HepG2 (cell line): Measurements from ENCODE around the gene RPS28. TPM values are rescaled to one million over a fixed set of nuclear protein-coding genes. Genes with fewer than 3 reads are reported as not detected.

Experiments
- CBX5 ChIP-seq: sonication (generic); formaldehyde crosslinking; IDR thresholded peaks from 2 replicates; pipeline ENCODE4 v1.4.0; 2020; ENCODE audit warnings: missing genetic modification reagents, borderline replicate concordance
- FOXA3 ChIP-seq: IDR thresholded peaks from 2 replicates; pipeline ENCODE4 v1.6.1; 2016; ENCODE audit warnings: missing genetic modification reagents, missing compliant biosample characterization
- MXD3 ChIP-seq: IDR thresholded peaks from 2 replicates; pipeline ENCODE4 v1.6.1; 2016; ENCODE audit warnings: mild to moderate bottlenecking, missing biosample characterization, missing genetic modification reagents
- SNRNP70 ChIP-seq: fragments of 200-400 bp; formaldehyde crosslinking; IDR thresholded peaks from 2 replicates; pipeline ENCODE4 v1.6.1; 2017; ENCODE audit warnings: mild to moderate bottlenecking, low read depth, low read length, moderate library complexity
- TBX2 ChIP-seq: sonication (generic); formaldehyde crosslinking; IDR thresholded peaks from 2 replicates; pipeline ENCODE4 v1.5.0; 2020; ENCODE audit warnings: missing genetic modification reagents, mild to moderate bottlenecking, borderline replicate concordance
- ZNF24 ChIP-seq: fragments of 450-650 bp; IDR thresholded peaks from 2 replicates; pipeline ENCODE4 v1.6.1; 2017; ENCODE audit warnings: antibody characterized with exemption, mild to moderate bottlenecking
- ZNF549 ChIP-seq: sonication (generic); formaldehyde crosslinking; IDR thresholded peaks from 2 replicates; pipeline ENCODE4 v1.5.0; 2020; ENCODE audit warnings: missing genetic modification reagents
- ZNF800 ChIP-seq: sonication (generic); formaldehyde crosslinking; IDR thresholded peaks from 2 replicates; pipeline ENCODE4 v1.4.0; 2020; ENCODE audit warnings: missing genetic modification reagents
- polyA plus RNA-seq, 8 experiments: library from polyadenylated mRNA; depleted of rRNA in 3 of 8; stranded (reverse) in 7 of 8; unstranded in 1 of 8; fragments of >200 nt; fragmentation: Illumina TruSeq in 4 of 8; extraction: Trizol in 4 of 8; gene quantifications; 2 replicates each; pipeline versions ENCODE4 v1.2.1 to v1.2.3, GENCODE V29; 2011 to 2016; ENCODE audit warnings: low read depth in 4 of 8, missing spikeins in 1 of 8, mixed read lengths in 1 of 8; ENCODE audit not compliant: insufficient read depth in 1 of 8
- total RNA-seq, 5 experiments: library from RNA; depleted of rRNA; stranded (reverse); fragments of >200 nt; fragmentation: Illumina TruSeq; extraction: Trizol; gene quantifications; 2 replicates each; pipeline ENCODE4 v1.2.3, GENCODE V29; 2016; ENCODE audit warnings: low read depth in 1 of 5
- TF ChIP-seq, protein P1 (sequence below), 2 experiments: sonication (generic) in 1 of 2; formaldehyde crosslinking in 1 of 2; IDR thresholded peaks; 2 replicates each; pipeline versions ENCODE4 v1.4.0 to v1.6.1; 2016 to 2020; ENCODE audit warnings: borderline replicate concordance in 1 of 2, low read depth in 1 of 2, mild to moderate bottlenecking in 1 of 2, missing genetic modification reagents in 1 of 2
- TF ChIP-seq, protein P2 (sequence below): sonication (generic); formaldehyde crosslinking; IDR thresholded peaks from 2 replicates; pipeline ENCODE4 v1.4.0; 2020; ENCODE audit warnings: missing genetic modification reagents
- TF ChIP-seq, protein P3 (sequence below): sonication (generic); formaldehyde crosslinking; IDR thresholded peaks from 2 replicates; pipeline ENCODE4 v1.5.0; 2020; ENCODE audit warnings: mild to moderate bottlenecking, missing genetic modification reagents
- TF ChIP-seq, protein P4 (sequence below): fragments of 450-650 bp; IDR thresholded peaks from 2 replicates; pipeline ENCODE4 v1.6.1; 2017; ENCODE audit warnings: mild to moderate bottlenecking
- TF ChIP-seq, protein P5 (sequence below): sonication (generic); formaldehyde crosslinking; conservative IDR thresholded peaks from 2 replicates; pipeline ENCODE4 v1.4.0; 2020; ENCODE audit warnings: missing genetic modification reagents

The RPS28 gene
- total and polyA plus RNA-seq, 2 of the 13 experiments (the other 11 are each of a cell fraction or from before 2014, with no cell fraction given) = 281 to 545 TPM

DNA sequence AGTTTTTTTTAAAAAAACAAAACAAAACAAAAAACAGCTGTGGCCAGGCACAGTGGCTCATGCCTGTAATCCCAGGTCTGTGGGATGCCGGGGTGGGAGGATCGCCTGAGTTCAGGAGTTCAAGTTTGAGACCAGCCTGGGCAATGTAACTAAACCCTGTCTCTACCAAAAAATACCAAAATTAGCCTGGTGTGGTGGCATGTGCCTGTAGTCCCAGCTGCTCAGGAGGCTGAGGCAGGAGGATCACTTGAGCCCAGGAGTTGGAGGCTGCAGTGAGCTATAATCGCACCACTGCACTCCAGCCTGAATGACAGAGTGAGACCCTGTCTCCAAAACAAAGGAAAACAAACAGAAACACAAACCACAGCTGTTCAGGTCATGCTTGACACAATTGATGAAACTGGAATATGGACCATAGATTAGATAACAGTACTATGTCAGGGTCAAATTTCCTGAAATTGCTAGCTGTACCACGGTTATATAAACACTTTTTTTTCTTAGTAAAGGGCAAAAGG is 35.8 kb downstream of the RPS28 start (continued):
- TF ChIP-seq CBX5 (CRISPR knock-in tag) = peak; percentile 67; the same call in 1 of the 2 replicates
- peak; percentile 81 for TF ChIP-seq ZNF24
- peak; percentile 91 for TF ChIP-seq FOXA3 (CRISPR knock-in tag)
- TF ChIP-seq, protein P1, sequence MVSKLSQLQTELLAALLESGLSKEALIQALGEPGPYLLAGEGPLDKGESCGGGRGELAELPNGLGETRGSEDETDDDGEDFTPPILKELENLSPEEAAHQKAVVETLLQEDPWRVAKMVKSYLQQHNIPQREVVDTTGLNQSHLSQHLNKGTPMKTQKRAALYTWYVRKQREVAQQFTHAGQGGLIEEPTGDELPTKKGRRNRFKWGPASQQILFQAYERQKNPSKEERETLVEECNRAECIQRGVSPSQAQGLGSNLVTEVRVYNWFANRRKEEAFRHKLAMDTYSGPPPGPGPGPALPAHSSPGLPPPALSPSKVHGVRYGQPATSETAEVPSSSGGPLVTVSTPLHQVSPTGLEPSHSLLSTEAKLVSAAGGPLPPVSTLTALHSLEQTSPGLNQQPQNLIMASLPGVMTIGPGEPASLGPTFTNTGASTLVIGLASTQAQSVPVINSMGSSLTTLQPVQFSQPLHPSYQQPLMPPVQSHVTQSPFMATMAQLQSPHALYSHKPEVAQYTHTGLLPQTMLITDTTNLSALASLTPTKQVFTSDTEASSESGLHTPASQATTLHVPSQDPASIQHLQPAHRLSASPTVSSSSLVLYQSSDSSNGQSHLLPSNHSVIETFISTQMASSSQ (IDR thresholded peaks at IDR 0.05; ENCODE audit: low read depth) = peak; percentile 46; the same call in 1 of the 2 replicates
- TF ChIP-seq, protein P1 (CRISPR knock-in tag; IDR thresholded peaks at IDR 0.05; ENCODE audit: borderline replicate concordance) = peak; percentile 65; the same call in 1 of the 2 replicates
- TF ChIP-seq TBX2 (CRISPR knock-in tag) = peak; percentile 96
- TF ChIP-seq MXD3 (CRISPR knock-in tag) = no peak
- TF ChIP-seq, protein P2, sequence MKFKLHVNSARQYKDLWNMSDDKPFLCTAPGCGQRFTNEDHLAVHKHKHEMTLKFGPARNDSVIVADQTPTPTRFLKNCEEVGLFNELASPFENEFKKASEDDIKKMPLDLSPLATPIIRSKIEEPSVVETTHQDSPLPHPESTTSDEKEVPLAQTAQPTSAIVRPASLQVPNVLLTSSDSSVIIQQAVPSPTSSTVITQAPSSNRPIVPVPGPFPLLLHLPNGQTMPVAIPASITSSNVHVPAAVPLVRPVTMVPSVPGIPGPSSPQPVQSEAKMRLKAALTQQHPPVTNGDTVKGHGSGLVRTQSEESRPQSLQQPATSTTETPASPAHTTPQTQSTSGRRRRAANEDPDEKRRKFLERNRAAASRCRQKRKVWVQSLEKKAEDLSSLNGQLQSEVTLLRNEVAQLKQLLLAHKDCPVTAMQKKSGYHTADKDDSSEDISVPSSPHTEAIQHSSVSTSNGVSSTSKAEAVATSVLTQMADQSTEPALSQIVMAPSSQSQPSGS (CRISPR knock-in tag) = peak; percentile 81
- TF ChIP-seq, protein P3, sequence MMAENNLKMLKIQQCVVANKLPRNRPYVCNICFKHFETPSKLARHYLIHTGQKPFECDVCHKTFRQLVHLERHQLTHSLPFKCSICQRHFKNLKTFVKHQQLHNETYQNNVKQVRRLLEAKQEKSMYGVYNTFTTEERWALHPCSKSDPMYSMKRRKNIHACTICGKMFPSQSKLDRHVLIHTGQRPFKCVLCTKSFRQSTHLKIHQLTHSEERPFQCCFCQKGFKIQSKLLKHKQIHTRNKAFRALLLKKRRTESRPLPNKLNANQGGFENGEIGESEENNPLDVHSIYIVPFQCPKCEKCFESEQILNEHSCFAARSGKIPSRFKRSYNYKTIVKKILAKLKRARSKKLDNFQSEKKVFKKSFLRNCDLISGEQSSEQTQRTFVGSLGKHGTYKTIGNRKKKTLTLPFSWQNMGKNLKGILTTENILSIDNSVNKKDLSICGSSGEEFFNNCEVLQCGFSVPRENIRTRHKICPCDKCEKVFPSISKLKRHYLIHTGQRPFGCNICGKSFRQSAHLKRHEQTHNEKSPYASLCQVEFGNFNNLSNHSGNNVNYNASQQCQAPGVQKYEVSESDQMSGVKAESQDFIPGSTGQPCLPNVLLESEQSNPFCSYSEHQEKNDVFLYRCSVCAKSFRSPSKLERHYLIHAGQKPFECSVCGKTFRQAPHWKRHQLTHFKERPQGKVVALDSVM = peak; percentile 100
- no peak for TF ChIP-seq SNRNP70
- 0 out of 2 replicates have a peak, but pooled peaks have one; percentile 44 for TF ChIP-seq ZNF549 (CRISPR knock-in tag)
- TF ChIP-seq, protein P4, sequence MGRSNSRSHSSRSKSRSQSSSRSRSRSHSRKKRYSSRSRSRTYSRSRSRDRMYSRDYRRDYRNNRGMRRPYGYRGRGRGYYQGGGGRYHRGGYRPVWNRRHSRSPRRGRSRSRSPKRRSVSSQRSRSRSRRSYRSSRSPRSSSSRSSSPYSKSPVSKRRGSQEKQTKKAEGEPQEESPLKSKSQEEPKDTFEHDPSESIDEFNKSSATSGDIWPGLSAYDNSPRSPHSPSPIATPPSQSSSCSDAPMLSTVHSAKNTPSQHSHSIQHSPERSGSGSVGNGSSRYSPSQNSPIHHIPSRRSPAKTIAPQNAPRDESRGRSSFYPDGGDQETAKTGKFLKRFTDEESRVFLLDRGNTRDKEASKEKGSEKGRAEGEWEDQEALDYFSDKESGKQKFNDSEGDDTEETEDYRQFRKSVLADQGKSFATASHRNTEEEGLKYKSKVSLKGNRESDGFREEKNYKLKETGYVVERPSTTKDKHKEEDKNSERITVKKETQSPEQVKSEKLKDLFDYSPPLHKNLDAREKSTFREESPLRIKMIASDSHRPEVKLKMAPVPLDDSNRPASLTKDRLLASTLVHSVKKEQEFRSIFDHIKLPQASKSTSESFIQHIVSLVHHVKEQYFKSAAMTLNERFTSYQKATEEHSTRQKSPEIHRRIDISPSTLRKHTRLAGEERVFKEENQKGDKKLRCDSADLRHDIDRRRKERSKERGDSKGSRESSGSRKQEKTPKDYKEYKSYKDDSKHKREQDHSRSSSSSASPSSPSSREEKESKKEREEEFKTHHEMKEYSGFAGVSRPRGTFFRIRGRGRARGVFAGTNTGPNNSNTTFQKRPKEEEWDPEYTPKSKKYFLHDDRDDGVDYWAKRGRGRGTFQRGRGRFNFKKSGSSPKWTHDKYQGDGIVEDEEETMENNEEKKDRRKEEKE = no peak
- TF ChIP-seq ZNF800 (CRISPR knock-in tag) = peak; percentile 73; the same call in 1 of the 2 replicates
- TF ChIP-seq, protein P5, sequence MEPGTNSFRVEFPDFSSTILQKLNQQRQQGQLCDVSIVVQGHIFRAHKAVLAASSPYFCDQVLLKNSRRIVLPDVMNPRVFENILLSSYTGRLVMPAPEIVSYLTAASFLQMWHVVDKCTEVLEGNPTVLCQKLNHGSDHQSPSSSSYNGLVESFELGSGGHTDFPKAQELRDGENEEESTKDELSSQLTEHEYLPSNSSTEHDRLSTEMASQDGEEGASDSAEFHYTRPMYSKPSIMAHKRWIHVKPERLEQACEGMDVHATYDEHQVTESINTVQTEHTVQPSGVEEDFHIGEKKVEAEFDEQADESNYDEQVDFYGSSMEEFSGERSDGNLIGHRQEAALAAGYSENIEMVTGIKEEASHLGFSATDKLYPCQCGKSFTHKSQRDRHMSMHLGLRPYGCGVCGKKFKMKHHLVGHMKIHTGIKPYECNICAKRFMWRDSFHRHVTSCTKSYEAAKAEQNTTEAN (CRISPR knock-in tag) = peak; percentile 92
